PFSK-1 (cell line): Measurements from ENCODE around the gene GPR17.

Experiments used
- POLR2AphosphoS5 ChIP-seq: IDR thresholded peaks from 2 replicates; pipeline ENCODE4 v1.6.1; 2012; ENCODE audit warnings: low read depth, mild to moderate bottlenecking, control low read depth, low read length, moderate library complexity
- TAF1 ChIP-seq: IDR thresholded peaks from 2 replicates; pipeline ENCODE4 v1.6.1; 2012; ENCODE audit warnings: low read length, control low read depth, borderline replicate concordance; ENCODE audit not compliant: insufficient read depth
- TF ChIP-seq, protein P1 (sequence below), 2 experiments: IDR thresholded peaks; 2 replicates each; pipeline versions ENCODE4 v1.6.1 to v1.8.0; 2011 to 2012; ENCODE audit warnings: low read depth in 2 of 2, low read length in 2 of 2, control low read depth in 1 of 2, inconsistent platforms in 1 of 2, mild to moderate bottlenecking in 1 of 2, moderate library complexity in 1 of 2; ENCODE audit not compliant: insufficient read depth in 1 of 2

DNA sequence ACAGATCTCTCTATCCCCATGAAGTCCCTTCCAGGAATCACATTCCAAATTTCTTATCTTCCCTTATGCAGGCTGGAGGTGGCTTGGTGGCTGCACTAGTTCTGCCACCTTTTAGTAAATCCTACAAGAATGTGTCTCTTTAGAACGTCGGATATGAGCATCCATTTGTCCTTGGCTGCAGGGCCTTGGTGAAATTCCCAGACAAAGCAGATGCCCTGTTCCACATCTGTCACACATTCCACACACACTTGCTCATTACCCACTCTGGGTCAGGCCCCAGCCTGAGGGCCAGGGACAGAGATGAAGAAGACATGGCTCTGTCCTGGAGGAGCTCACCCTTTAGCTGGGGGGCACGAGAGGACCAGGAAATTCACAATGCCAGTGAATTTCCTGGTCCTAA lies 31.2 kb upstream of the GPR17 start:
- TF ChIP-seq, protein P1, sequence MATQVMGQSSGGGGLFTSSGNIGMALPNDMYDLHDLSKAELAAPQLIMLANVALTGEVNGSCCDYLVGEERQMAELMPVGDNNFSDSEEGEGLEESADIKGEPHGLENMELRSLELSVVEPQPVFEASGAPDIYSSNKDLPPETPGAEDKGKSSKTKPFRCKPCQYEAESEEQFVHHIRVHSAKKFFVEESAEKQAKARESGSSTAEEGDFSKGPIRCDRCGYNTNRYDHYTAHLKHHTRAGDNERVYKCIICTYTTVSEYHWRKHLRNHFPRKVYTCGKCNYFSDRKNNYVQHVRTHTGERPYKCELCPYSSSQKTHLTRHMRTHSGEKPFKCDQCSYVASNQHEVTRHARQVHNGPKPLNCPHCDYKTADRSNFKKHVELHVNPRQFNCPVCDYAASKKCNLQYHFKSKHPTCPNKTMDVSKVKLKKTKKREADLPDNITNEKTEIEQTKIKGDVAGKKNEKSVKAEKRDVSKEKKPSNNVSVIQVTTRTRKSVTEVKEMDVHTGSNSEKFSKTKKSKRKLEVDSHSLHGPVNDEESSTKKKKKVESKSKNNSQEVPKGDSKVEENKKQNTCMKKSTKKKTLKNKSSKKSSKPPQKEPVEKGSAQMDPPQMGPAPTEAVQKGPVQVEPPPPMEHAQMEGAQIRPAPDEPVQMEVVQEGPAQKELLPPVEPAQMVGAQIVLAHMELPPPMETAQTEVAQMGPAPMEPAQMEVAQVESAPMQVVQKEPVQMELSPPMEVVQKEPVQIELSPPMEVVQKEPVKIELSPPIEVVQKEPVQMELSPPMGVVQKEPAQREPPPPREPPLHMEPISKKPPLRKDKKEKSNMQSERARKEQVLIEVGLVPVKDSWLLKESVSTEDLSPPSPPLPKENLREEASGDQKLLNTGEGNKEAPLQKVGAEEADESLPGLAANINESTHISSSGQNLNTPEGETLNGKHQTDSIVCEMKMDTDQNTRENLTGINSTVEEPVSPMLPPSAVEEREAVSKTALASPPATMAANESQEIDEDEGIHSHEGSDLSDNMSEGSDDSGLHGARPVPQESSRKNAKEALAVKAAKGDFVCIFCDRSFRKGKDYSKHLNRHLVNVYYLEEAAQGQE (IDR thresholded peaks at IDR 0.05; ENCODE audit: insufficient read depth in 1 of 2, low read depth in 2 of 2, low read length in 2 of 2): no peak
- TF ChIP-seq POLR2AphosphoS5 (no peak), TAF1 (no peak)
